Measurements from ENCODE around the gene DKK3. TPM values are rescaled to one million over a fixed set of nuclear protein-coding genes. Genes with fewer than 3 reads are reported as not detected.
A peak's percentile ranks its signal among the peaks of the same experiment; 100 is the strongest.

DKK3 gene
- total and polyA plus RNA-seq, 2 donors from 2014 or later: 49.6 to 59.5 TPM

DNA sequence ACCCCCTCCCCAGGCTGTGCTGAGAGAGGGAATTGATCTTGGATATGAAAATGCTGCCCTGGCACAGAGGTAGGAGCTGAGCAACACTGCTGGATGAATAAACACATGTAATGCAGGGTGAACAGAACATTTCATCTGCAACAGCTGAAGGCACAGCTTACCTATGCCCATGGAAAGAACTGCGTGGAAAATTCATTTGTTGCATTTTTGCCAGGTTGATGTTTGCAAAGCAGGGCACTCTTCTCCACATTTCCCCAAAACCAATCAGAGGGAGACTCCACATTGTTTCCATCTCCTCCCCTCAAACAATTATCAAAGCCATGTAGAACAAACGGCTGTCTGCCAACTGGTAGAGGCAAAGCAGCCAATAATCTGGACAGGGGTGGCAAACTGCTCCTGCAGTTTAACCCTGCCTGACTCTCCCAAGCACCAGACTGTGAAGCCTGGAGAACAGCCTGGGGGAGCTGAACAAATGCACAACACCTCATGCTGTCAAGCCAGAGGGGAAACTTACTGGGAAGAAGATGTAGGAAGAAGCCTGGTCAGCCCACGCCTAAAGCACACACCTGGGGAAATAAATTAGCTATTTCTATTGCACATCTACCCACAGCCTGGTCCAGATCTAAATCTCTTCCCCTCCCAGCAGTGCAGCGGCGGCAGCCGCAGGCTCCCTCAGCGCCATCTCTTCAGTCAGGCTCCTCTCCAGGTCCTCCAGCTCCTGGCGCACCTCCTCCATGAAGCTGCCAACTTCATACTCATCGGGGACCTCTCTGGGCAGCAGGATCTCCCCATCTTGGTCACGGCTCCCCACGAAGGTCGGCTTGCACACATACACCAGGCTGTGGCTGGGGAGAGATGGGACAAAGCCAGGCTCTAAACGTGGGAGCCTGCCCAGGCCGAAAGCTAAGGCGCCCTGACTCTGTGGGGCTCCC, 44.3 kb downstream of the DKK3 start:
- no peak overlapping the region for H3K9ac ChIP-seq (ENCODE audit: low read length in 3 of 3)
- H3K4me3 ChIP-seq (ENCODE audit: low read length in 3 of 3): no peak overlapping the region
- FAIRE-seq: no peak
- no peaks in the 10 kb centered on the region for H3K27me3 ChIP-seq (ENCODE audit: control insufficient read depth, insufficient read depth, low read length)
- H3K4me1 ChIP-seq (ENCODE audit: control insufficient read depth in 2 of 3, insufficient read depth in 2 of 3, low read depth in 1 of 3, low read length in 3 of 3): no peaks in the 10 kb centered on the region
- intact Hi-C loops (cut with DNase I): no loop called here
- no peaks in the 10 kb centered on the region for H3K9me3 ChIP-seq (ENCODE audit: control insufficient read depth in 2 of 3, insufficient read depth in 1 of 3, low read length in 3 of 3)
- H3K27ac ChIP-seq (ENCODE audit: low read depth in 2 of 2, low read length in 2 of 2): no peak overlapping the region
- TF ChIP-seq CTCF (IDR thresholded peaks at IDR 0.05; ENCODE audit: borderline replicate concordance, extremely low read depth, insufficient read depth): no peak
- DNase-seq: peak in 1 of 5 donors; percentile 43
- H3K36me3 ChIP-seq (ENCODE audit: control insufficient read depth in 2 of 3, insufficient read depth in 3 of 3, low read length in 3 of 3): no peaks in the 10 kb centered on the region

DNA sequence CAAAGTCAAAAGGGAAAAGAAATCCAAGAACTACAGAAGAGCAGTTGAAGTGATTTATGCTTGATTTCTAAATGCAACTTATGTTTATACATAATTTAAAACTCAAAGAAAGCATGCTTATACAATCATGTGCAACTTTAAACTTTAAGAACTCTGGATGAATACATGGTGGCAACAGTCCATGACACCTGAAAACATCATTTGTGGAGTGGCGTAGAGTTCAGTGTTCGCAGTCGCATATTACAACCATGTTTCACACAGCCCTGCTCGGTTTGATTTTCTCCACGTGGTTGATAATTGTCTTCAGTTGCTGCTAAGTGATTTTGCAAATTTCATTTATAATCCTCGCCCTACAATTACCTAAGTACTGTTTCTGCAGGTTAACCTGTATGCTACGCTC, 45.4 kb downstream of the DKK3 start:
- no peak for TF ChIP-seq CTCF (IDR thresholded peaks at IDR 0.05; ENCODE audit: borderline replicate concordance, extremely low read depth, insufficient read depth)
- H3K4me3 ChIP-seq (ENCODE audit: low read length in 3 of 3): no peak overlapping the region
- H3K9ac ChIP-seq (ENCODE audit: low read length in 3 of 3): no peak overlapping the region
- intact Hi-C loops (cut with DNase I): no loop called here
- no peaks in the 10 kb centered on the region for H3K36me3 ChIP-seq (ENCODE audit: control insufficient read depth in 2 of 3, insufficient read depth in 3 of 3, low read length in 3 of 3)
- H3K9me3 ChIP-seq (ENCODE audit: control insufficient read depth in 2 of 3, insufficient read depth in 1 of 3, low read length in 3 of 3): no peaks in the 10 kb centered on the region
- FAIRE-seq (no peak), DNase-seq (no peak)
- H3K27me3 ChIP-seq (ENCODE audit: control insufficient read depth, insufficient read depth, low read length): no peaks in the 10 kb centered on the region
- no peaks in the 10 kb centered on the region for H3K4me1 ChIP-seq (ENCODE audit: control insufficient read depth in 2 of 3, insufficient read depth in 2 of 3, low read depth in 1 of 3, low read length in 3 of 3)
- H3K27ac ChIP-seq (ENCODE audit: low read depth in 2 of 2, low read length in 2 of 2): no peak overlapping the region

DNA sequence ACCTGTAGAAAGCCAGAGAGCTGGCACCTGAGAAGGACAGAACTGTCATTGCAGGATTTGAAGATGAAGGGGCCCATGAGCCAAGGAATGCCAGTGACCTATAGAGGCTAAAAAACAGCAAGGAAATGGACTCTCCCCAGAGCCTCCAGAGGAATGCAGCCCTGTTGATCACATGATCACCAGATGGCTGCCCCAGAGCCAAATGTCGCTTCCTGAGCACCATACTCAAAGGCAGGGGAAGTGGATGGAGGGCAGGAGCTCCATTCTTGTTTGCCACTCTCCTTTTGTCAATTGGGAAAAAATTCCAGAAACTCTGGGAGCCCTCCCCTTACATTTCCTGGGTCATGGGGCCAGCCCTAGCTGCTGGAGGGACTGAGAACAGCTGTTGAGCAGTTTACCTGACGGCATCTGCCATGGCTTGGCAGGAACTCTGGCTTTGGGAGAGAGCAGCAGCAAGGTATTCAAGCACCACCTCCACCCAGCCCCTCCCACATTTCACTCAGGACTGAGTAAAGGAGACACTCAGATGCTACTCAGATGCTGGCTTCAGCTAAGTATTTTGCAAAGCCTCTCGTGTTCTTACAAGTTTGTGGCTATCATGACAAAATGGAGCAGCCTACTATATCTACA, 46.9 kb downstream of the DKK3 start:
- intact Hi-C loops (cut with DNase I): no loop called here
- Histone ChIP-seq H3K4me3 (ENCODE audit: low read length in 3 of 3) (no peak overlapping the region), H3K27me3 (ENCODE audit: control insufficient read depth, insufficient read depth, low read length) (no peaks in the 10 kb centered on the region), H3K9me3 (ENCODE audit: control insufficient read depth in 2 of 3, insufficient read depth in 1 of 3, low read length in 3 of 3) (no peaks in the 10 kb centered on the region), H3K27ac (ENCODE audit: low read depth in 2 of 2, low read length in 2 of 2) (no peak overlapping the region), H3K36me3 (ENCODE audit: control insufficient read depth in 2 of 3, insufficient read depth in 3 of 3, low read length in 3 of 3) (peaks cover 0 to 4% (median 2%) of the 10 kb centered on the region in 3 donors), H3K9ac (ENCODE audit: low read length in 3 of 3) (no peak overlapping the region), H3K4me1 (ENCODE audit: control insufficient read depth in 2 of 3, insufficient read depth in 2 of 3, low read depth in 1 of 3, low read length in 3 of 3) (no peaks in the 10 kb centered on the region)
- FAIRE-seq (no peak), DNase-seq (no peak)
- no peak for TF ChIP-seq CTCF (IDR thresholded peaks at IDR 0.05; ENCODE audit: borderline replicate concordance, extremely low read depth, insufficient read depth)

Measured in kidney (tissue), 14 donors.